GM19395 (cell line): ENCODE measurements around the gene WDR38.
"Not testable (repeated sequence)": the region's sequence is repeated elsewhere in the genome, so short reads cannot be mapped to it uniquely, and the experiment has no call there.

ENCODE experiments used
- ATAC-seq: cut with Tn5 transposase; IDR thresholded peaks from one replicate; pipeline ENCODE4 v1.9.1; 2021; ENCODE audit warnings: mild to moderate bottlenecking, moderate library complexity; ENCODE audit not compliant: unreplicated experiment

WDR38 gene

GRCh38 chr9:124831642-124832364, 21.5 kb upstream of the WDR38 start:
- ATAC-seq = no peak

- no peak for ATAC-seq
These were observed 18.7 kb upstream of the WDR38 start for GRCh38 chr9:124834591-124834990.

- ATAC-seq = no peak
These were observed 18.2 kb upstream of the WDR38 start for GRCh38 chr9:124835026-124835557.

DNA sequence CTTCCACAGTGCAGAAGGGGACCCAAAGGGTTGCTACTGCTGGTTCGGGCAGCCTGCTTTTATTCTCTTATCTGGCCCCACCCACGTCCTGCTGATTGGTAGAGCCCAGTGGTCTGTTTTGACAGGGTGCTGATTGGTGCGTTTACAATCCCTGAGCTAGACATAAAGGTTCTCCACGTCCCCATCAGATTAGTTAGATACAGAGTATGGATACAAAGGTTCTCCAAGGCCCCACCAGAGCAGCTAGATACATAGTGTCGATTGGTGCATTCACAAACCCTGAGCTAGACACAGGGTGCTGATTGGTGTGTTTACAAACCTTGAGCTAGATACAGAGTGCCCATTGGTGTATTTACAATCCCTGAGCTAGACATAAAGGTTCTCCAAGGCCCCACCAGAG, 15.1 kb upstream of the WDR38 start:
- not testable (repeated sequence) for ATAC-seq

DNA sequence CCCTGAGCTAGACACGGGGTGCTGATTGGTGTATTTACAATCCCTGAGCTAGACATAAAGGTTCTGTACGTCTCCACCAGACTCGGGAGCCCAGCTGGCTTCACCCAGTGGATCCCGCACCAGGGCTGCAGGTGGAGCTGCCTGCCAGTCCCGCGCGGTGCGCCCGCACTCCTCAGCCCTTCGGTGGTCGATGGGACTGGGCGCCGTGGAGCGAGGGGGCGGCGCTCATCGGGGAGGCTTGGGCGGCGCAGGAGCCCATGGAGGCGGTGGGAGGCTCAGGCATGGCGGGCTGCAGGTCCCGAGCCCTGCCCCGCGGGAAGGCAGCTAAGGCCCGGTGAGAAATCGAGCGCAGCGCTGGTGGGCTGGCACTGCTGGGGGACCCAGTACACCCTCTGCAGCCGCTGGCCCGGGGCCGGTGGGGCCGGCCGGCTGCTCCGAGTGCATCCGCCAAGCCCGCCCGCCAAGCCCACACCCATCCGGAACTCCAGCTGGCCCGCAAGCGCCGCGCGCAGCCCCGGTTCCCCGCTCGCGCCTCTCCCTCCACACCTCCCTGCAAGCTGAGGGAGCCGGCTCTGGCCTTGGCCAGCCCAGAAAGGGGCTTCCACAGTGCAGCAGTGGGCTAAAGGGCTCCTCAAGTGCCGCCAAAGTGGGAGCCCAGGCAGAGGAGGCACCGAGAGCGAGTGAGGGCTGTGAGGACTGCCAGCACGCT, 14.5 kb upstream of the WDR38 start:
- ATAC-seq = not testable (repeated sequence)

DNA sequence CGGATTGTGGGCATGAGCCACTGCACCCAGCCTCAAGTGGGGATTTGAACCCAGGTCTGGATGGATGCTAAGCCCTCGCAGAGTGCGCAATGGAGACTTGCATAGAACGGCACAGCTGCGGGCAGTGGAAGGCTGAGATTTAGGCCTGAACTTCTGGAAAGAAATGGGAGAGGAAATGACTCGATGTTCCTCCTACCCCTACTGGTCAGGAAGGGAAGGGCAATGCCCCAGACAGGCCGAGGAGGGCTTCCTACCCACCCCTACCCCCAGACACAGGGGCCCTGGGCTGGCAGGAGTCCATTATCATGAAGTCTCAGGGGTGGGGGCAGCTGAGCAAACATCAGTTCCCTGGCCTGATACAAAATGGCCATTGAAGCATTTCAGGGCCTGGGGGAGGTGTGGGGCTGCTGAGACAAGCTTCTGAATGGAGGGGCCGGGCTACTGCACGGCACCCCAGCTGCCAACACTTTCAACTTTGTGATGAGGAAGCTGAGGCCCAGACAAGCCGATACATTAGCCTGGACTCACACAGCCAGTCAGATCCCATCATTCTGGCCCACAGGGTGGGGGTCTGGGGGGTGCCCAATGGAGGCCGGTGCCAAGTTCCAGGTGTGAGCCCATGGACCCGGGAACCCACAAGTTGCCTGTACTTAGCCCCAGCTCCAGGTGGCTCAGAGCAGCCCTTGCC, 13.5 kb upstream of the WDR38 start:
- ATAC-seq = no peak

GRCh38 chr9:124840300-124840833, 12.9 kb upstream of the WDR38 start:
- no peak for ATAC-seq

DNA sequence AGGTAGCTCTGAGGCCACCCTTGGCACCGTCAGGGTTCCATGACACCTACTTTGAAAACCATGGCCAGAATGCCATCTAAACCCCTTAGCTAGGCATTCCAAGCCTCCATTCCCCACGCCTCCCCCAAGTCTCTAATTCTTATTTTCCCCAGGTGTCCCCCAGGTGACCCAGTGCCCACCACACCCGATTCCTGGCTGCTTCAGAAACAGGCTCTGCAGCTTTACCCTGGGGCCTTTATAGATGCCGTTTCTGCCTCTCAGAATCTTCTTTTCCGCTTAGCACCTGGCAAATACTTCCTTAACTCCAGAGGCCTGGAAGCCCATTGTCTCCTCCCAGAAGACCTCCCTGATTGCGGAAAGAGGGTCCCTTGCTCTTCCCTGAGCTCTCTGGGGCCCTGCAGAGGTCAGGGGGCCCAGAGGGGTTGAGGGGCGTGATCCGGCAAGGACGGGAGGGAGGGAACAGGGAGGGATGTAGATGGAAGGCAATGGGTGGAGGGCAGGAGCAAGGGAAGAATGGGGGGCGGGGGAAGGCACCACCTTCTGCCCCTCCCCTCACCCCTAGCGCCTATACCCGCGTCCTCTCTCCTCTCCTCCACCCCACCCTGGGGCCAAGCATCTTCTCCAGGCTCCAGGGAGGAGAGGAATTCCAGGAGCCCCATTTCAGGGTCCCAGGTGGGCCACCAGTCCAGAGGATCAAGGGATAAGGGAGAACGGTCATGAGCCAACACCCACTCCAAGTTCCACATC, 12.0 kb upstream of the WDR38 start:
- no peak for ATAC-seq

DNA sequence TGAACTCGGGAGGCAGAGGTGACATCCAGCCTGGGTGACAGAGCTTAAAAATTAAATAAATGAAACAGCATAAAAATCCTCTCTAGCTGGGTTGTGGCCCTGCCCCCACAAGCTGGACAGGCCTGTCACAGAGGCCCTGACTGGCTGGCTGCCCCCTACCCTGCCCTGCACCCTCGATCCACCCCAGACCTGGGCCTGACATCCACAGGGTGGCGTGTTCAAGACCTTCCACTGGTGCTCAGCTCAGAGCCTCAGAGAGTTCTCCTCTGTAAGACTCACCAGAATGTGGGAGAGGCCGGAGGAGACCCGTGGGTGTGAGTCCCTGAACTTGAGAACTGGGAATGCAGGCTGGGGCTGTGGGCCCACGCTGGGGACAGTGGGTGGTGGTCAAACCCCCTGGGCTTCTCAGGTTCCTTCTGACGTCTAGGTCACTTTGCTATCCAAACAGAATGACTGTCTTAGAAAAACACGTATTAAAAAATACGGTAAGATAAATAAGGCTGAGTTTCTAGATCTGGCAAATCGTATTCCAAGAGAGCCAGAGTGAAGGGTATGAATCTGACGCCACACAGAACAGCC, 9.7 kb upstream of the WDR38 start:
- no peak for ATAC-seq

- ATAC-seq = no peak
These were observed 9.0 kb upstream of the WDR38 start for GRCh38 chr9:124844291-124844690.

GRCh38 chr9:124846467-124846866, 6.8 kb upstream of the WDR38 start:
- not testable (repeated sequence) for ATAC-seq

- ATAC-seq = no peak
These were observed 6.3 kb upstream of the WDR38 start for GRCh38 chr9:124846969-124847368.

- no peak for ATAC-seq
These were observed 3.5 kb upstream of the WDR38 start for GRCh38 chr9:124849801-124850200.

GRCh38 chr9:124852121-124852828, 985 bp upstream of the WDR38 start:
- ATAC-seq = no peak

- ATAC-seq = no peak
These were observed 414 bp downstream of the WDR38 start for GRCh38 chr9:124853605-124854143.

DNA sequence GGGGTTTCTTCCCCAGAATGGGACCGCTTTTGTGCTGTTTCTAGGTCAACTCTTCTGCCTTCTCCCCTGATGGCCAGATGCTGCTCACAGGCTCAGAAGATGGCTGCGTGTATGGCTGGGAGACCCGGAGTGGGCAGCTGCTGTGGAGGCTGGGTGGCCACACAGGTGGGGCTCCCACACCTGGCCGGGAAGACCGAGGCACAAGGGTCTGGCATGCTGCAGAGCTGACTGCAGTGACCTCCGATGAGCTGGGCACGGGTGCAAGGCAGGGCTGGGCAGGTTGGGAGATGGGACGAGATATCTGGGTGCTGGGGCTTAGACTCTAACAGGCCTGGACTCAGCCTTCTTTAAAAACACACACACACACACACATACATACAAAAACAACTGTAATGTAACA, 901 bp downstream of the WDR38 start:
- no peak for ATAC-seq

- ATAC-seq = no peak
These were observed 1.6 kb downstream of the WDR38 start for GRCh38 chr9:124854822-124855221.

- ATAC-seq = no peak
These were observed 2.3 kb downstream of the WDR38 start for GRCh38 chr9:124855566-124855943.

DNA sequence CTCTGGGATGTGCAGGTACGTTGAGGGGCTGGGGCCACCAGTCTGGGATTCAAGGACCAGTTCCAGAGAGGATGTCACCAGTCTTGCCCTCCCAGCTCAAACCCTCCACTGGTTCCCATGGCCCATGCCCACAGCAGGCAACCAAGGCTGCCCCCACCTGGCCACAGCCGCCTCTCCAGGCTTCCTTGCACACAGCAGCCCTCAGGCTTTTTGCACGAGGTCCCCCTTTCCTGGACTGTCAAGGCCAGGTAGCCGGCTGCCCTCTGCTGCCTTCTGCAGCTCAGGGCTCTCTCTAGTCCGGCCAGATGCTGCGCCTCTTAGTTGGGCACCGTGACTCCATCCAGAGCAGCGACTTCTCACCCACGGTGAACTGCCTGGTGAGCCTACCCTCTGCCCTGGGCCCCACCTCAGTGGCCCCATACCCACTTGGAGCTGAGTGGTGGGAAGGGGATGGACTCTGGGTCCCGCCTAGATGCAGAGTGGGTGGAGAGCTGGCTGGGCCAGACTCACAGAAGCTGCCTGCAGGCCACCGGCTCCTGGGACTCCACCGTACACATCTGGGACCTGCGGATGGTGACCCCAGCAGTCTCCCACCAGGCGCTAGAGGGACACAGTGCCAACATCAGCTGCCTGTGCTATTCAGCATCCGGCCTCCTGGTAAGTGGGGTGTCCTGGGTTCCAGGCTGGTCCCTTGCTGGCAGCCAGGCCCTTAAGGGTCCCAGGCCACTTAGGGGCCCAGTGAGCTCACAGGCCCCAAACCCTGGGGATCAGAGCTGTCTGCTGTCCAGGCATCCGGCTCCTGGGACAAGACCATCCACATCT, 2.9 kb downstream of the WDR38 start:
- ATAC-seq = no peak
